ENCODE data around the gene POLR3GL. TPM values are rescaled to one million over a fixed set of nuclear protein-coding genes. Genes with fewer than 3 reads are reported as not detected.
"Not testable (repeated sequence)": the region's sequence is repeated elsewhere in the genome, so short reads cannot be mapped to it uniquely, and the experiment has no call there.

POLR3GL gene
- total RNA-seq, 4 donors from 2014 or later = 3.3 to 28.1 (median 8.6) TPM

DNA sequence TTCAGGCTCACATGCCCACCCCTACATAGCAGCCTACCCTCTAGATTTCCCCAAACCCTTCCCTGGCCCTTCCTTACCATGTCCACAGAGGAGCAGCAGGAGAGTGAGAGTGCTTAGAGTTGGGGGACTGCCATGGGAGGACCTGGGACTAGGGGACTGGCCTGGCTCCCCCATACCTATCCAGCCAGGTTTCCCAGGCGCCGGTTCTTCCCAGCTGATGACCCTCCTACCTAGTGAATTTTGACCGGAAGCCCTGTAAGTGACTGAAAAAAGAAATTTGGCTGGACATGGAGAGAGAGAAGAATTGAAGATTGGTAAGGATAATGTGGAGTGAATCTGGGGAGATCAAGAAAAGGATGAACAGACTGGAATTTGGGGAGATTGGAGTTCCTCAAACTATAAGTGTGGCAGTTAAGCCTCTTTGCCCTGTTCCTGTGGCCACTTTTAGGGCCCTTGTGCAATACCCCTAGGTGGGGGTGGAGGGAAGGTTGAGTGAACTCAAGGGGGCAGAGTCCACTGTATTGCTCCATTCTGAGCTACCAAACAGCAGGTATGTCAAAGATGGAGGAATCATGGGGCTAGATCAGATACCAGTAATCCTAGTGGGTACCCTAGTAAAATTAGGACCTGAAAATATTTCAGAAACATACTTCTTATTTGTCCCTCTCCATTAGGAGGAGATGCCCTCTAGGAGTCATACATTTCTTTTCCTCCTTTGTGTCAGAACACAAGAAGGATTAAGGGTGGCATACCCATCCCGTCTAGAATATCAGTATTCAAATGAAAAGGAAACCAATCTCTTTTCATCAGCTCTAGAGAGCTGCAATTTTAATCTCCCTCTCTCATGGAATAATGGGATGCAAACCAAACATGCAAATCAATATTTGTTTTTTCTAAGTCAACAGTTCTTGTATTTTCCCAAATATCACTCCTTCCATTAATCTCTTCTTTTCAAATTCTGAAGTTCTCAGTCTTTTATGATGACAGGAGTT is 55.9 kb downstream of the POLR3GL start:
- DNase-seq = no peak
- H3K27ac ChIP-seq = no peak overlapping the region
- intact Hi-C loops (cut with DNase I; ENCODE audit: low total_unique reads) = no loop called here
- H3K27me3 ChIP-seq = no peaks in the 10 kb centered on the region
- no peak for TF ChIP-seq POLR2A (IDR thresholded peaks at IDR 0.05)
- TF ChIP-seq, protein P1, sequence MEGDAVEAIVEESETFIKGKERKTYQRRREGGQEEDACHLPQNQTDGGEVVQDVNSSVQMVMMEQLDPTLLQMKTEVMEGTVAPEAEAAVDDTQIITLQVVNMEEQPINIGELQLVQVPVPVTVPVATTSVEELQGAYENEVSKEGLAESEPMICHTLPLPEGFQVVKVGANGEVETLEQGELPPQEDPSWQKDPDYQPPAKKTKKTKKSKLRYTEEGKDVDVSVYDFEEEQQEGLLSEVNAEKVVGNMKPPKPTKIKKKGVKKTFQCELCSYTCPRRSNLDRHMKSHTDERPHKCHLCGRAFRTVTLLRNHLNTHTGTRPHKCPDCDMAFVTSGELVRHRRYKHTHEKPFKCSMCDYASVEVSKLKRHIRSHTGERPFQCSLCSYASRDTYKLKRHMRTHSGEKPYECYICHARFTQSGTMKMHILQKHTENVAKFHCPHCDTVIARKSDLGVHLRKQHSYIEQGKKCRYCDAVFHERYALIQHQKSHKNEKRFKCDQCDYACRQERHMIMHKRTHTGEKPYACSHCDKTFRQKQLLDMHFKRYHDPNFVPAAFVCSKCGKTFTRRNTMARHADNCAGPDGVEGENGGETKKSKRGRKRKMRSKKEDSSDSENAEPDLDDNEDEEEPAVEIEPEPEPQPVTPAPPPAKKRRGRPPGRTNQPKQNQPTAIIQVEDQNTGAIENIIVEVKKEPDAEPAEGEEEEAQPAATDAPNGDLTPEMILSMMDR (IDR thresholded peaks at IDR 0.05) = no peak
- no peaks in the 10 kb centered on the region for H3K4me1 ChIP-seq
- H3K9me3 ChIP-seq = no peaks in the 10 kb centered on the region
- no peaks in the 10 kb centered on the region for H3K36me3 ChIP-seq
- H3K4me3 ChIP-seq = no peak overlapping the region

DNA sequence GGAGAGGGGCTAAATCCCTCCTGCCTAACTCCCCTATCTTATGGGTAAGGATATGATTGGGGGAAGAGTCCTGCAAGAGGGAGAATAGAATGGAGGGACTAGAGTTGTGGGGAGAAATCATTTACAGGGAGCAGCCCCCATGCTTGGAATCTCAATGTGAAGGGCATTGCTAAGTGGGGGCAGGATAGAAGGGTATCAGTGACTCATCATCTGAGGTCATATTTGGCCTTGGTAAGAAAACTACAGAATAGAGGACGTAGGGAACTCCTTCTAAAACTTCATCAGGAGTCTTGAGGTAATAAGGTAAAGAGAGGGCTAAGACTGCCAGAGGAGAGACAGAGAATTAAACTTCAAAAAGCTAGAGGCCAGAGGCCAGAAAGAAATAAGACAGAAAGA is 56.6 kb downstream of the POLR3GL start:
- Histone ChIP-seq H3K9me3 (no peaks in the 10 kb centered on the region), H3K4me1 (no peaks in the 10 kb centered on the region), H3K27ac (no peak overlapping the region), H3K27me3 (no peaks in the 10 kb centered on the region), H3K36me3 (no peaks in the 10 kb centered on the region), H3K4me3 (no peak overlapping the region)
- DNase-seq = no peak
- intact Hi-C loops (cut with DNase I; ENCODE audit: low total_unique reads) = no loop called here
- no peak for TF ChIP-seq POLR2A (IDR thresholded peaks at IDR 0.05)
- TF ChIP-seq, protein P1 (IDR thresholded peaks at IDR 0.05) = no peak

DNA sequence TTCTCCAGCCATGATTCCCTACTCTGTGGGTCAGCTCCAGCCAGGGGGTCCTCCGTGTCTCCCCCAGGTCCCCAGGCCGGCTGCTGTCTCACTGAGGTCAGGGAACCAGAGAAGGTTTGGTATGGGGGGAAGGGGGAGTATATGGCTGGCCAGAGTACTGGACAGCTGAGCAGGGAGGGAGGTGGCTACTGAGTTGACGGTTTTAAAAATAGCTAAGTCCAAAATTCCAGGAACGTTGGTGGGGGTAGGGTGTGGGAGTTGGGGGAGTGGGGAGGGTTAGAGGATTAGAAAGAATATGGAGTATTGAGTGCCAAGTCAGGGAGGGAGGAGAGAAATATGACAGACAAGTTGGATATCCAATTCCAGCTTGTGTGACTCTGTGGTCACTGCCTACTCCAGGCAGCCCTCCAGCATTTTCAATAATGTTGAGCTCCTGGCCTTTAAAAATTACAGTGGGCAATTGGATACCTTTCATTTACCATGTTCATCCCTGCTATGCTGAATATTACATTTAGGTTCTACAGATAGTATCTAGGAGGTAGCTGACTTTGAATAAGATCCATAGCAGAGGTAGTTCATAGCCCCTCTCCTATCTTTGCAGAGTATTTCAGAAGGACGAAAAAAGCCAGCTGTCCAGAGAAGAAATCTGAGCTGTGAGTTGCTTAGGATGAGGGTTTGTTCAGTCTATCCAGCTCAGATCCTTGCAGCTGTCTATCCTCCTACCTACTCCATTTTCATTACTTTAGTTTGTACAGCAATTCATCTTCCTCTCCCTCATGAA is 57.3 kb downstream of the POLR3GL start, which contains the start of gene HJV:
Gene HJV, minus strand, starts transcription at position 114 of the 781 bp plus-strand sequence. CDS start 1,504 bp downstream, outside the sequence.
- Histone ChIP-seq H3K4me1 (no peaks in the 10 kb centered on the region), H3K36me3 (no peaks in the 10 kb centered on the region), H3K9me3 (no peaks in the 10 kb centered on the region), H3K4me3 (no peak within 1 kb of the TSS), H3K27me3 (no peaks in the 10 kb centered on the region), H3K27ac (no peak within 1 kb of the TSS)
- intact Hi-C loops (cut with DNase I; ENCODE audit: low total_unique reads) = no loop called here
- no peak for DNase-seq
- no peak for TF ChIP-seq POLR2A (IDR thresholded peaks at IDR 0.05)
- TF ChIP-seq, protein P1 (IDR thresholded peaks at IDR 0.05) = no peak

DNA sequence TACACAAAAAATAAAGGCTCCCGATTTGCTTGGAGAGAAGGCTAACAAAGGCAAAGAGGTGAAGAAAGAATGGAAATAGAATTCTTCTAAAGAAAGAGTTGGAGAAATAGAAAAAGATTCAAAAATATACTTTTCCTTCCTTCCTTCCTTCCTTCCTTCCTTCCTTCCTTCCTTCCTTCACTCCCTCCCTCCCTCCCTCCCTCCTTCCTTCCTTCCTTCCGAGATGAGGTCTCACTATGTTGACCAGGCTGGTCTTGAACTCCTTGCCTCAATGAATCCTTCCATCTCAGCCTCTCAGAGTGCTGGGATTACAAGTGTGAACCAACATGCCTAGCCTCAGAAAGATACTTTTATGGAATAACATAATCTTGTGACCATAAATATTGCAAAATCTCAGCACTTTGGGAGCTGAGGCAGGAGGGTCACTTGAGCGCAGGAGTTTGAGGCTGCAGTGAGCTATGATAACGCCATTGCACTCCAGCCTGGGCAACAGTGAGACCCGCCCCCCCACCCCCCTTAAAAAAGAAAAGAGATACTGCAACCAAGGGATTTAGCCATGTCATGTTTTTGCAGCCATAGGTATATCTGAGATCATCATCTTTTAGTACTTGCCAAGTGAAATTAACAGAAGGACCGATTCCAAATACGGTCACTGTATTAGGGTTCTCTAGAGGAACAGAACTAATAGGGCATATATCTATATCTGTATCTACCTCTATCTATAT is 58.1 kb downstream of the POLR3GL start:
- no peak for TF ChIP-seq POLR2A (IDR thresholded peaks at IDR 0.05)
- TF ChIP-seq, protein P1 (IDR thresholded peaks at IDR 0.05) = no peak
- Histone ChIP-seq H3K4me1 (no peaks in the 10 kb centered on the region), H3K27me3 (no peaks in the 10 kb centered on the region), H3K9me3 (no peaks in the 10 kb centered on the region), H3K4me3 (no peak overlapping the region), H3K36me3 (no peaks in the 10 kb centered on the region), H3K27ac (no peak overlapping the region)
- DNase-seq = no peak
- intact Hi-C loops (cut with DNase I; ENCODE audit: low total_unique reads) = no loop called here

DNA sequence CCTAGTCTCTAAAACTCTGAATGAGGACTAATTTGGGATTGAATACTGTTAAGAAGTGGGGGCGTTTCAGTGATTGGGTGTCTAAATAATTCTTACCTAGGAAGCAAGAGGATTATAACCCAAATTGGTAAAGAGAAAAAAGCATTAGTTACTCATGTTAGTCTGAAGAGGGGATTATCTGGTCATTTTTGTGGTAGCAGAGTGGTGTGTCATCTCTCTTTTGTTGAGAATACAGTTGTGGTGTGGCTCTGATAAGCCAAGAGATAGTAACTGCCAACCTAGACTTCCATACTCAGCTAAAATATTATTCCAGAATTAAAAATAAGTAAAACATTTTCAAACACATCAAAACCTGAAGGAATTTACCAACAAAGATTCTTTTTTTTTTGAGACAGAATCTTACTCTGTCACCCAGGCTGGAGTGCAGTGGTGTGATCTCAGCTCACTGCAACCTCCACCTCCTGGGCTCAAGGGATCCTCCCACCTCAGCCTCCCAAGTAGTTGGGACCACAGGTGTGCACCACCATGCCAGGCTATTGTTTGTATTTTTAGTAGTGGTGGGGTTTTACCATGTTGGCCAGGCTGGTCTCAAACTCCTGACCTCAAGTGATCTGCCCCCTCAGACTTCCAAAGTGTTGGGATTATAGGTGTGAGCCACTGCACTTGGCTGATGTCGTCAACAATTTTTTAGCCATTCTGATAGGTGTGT is 61.5 kb downstream of the POLR3GL start:
- H3K27ac ChIP-seq; H3K9me3 ChIP-seq; H3K36me3 ChIP-seq; H3K4me3 ChIP-seq; H3K4me1 ChIP-seq; intact Hi-C loops (cut with DNase I; ENCODE audit: low total_unique reads); H3K27me3 ChIP-seq; DNase-seq: not testable (repeated sequence)

DNA sequence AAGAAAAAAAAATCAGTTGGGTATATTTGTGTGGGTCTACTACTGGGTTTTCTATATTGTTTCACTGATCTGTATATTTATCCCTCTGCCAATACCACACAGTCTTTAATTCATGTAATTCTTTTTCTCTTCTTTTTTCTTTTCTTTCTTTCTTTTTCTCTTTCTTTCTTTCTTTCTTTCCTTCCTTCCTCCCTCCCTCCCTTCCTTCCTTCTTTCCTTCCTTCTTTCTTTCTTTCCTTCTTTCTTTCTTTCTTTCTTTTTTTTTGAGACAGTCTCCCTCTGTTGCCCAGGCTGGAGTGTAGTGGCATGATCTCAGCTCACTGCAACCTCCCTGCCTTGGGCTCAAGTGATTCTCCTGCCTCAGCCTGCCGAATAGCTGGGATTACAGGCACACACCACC is 62.2 kb downstream of the POLR3GL start:
- H3K27ac ChIP-seq; H3K4me3 ChIP-seq; H3K4me1 ChIP-seq; H3K9me3 ChIP-seq; H3K27me3 ChIP-seq; intact Hi-C loops (cut with DNase I; ENCODE audit: low total_unique reads); H3K36me3 ChIP-seq; DNase-seq: not testable (repeated sequence)
